Thyroid gland (tissue), 4 donors: ENCODE measurements around the gene STAP2. TPM values are rescaled to one million over a fixed set of nuclear protein-coding genes. Genes with fewer than 3 reads are reported as not detected.

Source experiments
- DNase-seq, 2 donors: peaks; one replicate each; pipeline ENCODE4 v3.0.0-alpha.2; 2019
- H3K27ac ChIP-seq, 3 donors: fragments of 200-600 bp; sonication (generic); 1 replicate in 2 of 3; 2 replicates in 1 of 3; pipeline ENCODE4 v1.5.1; 2016 to 2019; ENCODE audit warnings: mild to moderate bottlenecking in 1 of 3, moderate library complexity in 1 of 3
- H3K27me3 ChIP-seq: fragments of 200-600 bp; sonication (generic); one replicate; pipeline ENCODE4 v1.5.1; 2019
- H3K36me3 ChIP-seq, 2 donors: fragments of 200-600 bp; sonication (generic); one replicate each; pipeline ENCODE4 v1.5.1; 2016 to 2019
- H3K4me1 ChIP-seq, 2 donors: fragments of 200-600 bp; sonication (generic); one replicate each; pipeline ENCODE4 v1.5.1; 2017 to 2019
- H3K4me3 ChIP-seq, 3 donors: fragments of 200-600 bp; sonication (generic); replicated peaks in 1 of 3; 1 replicate in 2 of 3; 2 replicates in 1 of 3; pipeline ENCODE4 v1.5.1; 2016; ENCODE audit warnings: mild to moderate bottlenecking in 1 of 3
- H3K9me3 ChIP-seq: fragments of 200-600 bp; sonication (generic); one replicate; pipeline ENCODE4 v1.5.1; 2017
- CTCF ChIP-seq, 6 experiments: fragments of 200-600 bp in 3 of 6; fragments of 450-650 bp in 3 of 6; sonication (generic) in 3 of 6; IDR thresholded peaks; one replicate each; pipeline ENCODE4 v1.5.1; 2016 to 2019; ENCODE audit warnings: antibody characterized with exemption in 6 of 6, mild to moderate bottlenecking in 2 of 6, inconsistent platforms in 1 of 6, moderate library complexity in 1 of 6
- POLR2A ChIP-seq, 2 donors: fragments of 450-650 bp; IDR thresholded peaks; one replicate each; pipeline ENCODE4 v1.6.1; 2017; ENCODE audit warnings: antibody characterized with exemption in 2 of 2, mild to moderate bottlenecking in 2 of 2, moderate library complexity in 1 of 2
- WGBS, 2 donors: methylation state at CpG; one replicate each; pipeline ENCODE4 v1.1.5; 2017; 5-methylcytosine and 5-hydroxymethylcytosine counted together
- intact Hi-C: fragments of 100-400 bp; cut with DNase I; formaldehyde crosslinking; loops from one replicate; pipeline ENCODE4 v1.15.1; 2023
- total RNA-seq, 4 donors: library from RNA; depleted of rRNA; stranded (reverse); fragments of >200 nt; gene quantifications; one replicate each; pipeline ENCODE4 v1.2.3, GENCODE V29; 2016

Gene STAP2
- total RNA-seq, 4 donors from 2014 or later: 12.1 to 50.6 (median 29.7) TPM

GRCh38 chr19:4284974-4285373, 53.7 kb downstream of the STAP2 start:
- Histone ChIP-seq H3K4me3 (no peak overlapping the region), H3K4me1 (no peaks in the 10 kb centered on the region), H3K27ac (no peak overlapping the region), H3K36me3 (no peaks in the 10 kb centered on the region), H3K27me3 (peaks cover 3% of the 10 kb centered on the region), H3K9me3 (no peaks in the 10 kb centered on the region)
- intact Hi-C loops: no loop called here
- no peak for TF ChIP-seq POLR2A (IDR thresholded peaks at IDR 0.05)
- no peak for TF ChIP-seq CTCF (IDR thresholded peaks at IDR 0.05)
- WGBS, 2 donors: 76 to 83% methylated on average over 6 of the region's 6 CpGs
- DNase-seq: no peak

GRCh38 chr19:4284176-4284958, 54.3 kb downstream of the STAP2 start:
- Histone ChIP-seq H3K27me3 (peaks cover 9% of the 10 kb centered on the region), H3K9me3 (no peaks in the 10 kb centered on the region), H3K4me3 (no peak overlapping the region), H3K36me3 (no peaks in the 10 kb centered on the region), H3K27ac (no peak overlapping the region), H3K4me1 (peaks cover 0 to 4% of the 10 kb centered on the region in 2 donors)
- TF ChIP-seq CTCF (IDR thresholded peaks at IDR 0.05): no peak
- TF ChIP-seq POLR2A (IDR thresholded peaks at IDR 0.05): no peak
- no peak for DNase-seq
- 47 to 48% methylated on average over 20 of the region's 20 CpGs for WGBS, 2 donors
- intact Hi-C loops: no loop called here

- intact Hi-C loops: no loop called here
- DNase-seq: no peak
- no peaks in the 10 kb centered on the region for H3K36me3 ChIP-seq
- TF ChIP-seq POLR2A (IDR thresholded peaks at IDR 0.05): no peak
- TF ChIP-seq CTCF (IDR thresholded peaks at IDR 0.05): no peak
- no peak overlapping the region for H3K4me3 ChIP-seq
- no peaks in the 10 kb centered on the region for H3K9me3 ChIP-seq
- peaks cover 0 to 9% of the 10 kb centered on the region in 2 donors for H3K4me1 ChIP-seq
- no peak overlapping the region for H3K27ac ChIP-seq
- H3K27me3 ChIP-seq: peaks cover 16% of the 10 kb centered on the region
- 5% methylated on average over 35 to 46 of the region's 71 CpGs for WGBS, 2 donors
These were observed 58.9 kb downstream of the STAP2 start for GRCh38 chr19:4279530-4280422.

- no peak for TF ChIP-seq CTCF (IDR thresholded peaks at IDR 0.05)
- no peak for TF ChIP-seq POLR2A (IDR thresholded peaks at IDR 0.05)
- DNase-seq: no peak
- H3K27me3 ChIP-seq: peaks cover 16% of the 10 kb centered on the region
- WGBS, 2 donors: no CpG with 5 or more reads among the region's 30 CpGs
- no peak overlapping the region for H3K4me3 ChIP-seq
- no peaks in the 10 kb centered on the region for H3K9me3 ChIP-seq
- H3K4me1 ChIP-seq: peaks cover 0 to 9% of the 10 kb centered on the region in 2 donors
- intact Hi-C loops: no loop called here
- no peaks in the 10 kb centered on the region for H3K36me3 ChIP-seq
- H3K27ac ChIP-seq: no peak overlapping the region
These were observed 59.4 kb downstream of the STAP2 start for GRCh38 chr19:4279267-4279529.
